Measurements from ENCODE around the gene FMR1.

Gene FMR1

GRCh38 chrX:147960722-147961121, 49.0 kb downstream of the FMR1 start:
- TF ChIP-seq CTCF (conservative IDR thresholded peaks at IDR 0.05; ENCODE audit: low read depth, low read length): no peak
- DNase-seq (ENCODE audit: low read depth): no peak
- H3K4me3 ChIP-seq (ENCODE audit: low read depth, low read length): no peak overlapping the region

GRCh38 chrX:147962476-147962875, 50.8 kb downstream of the FMR1 start:
- no peak for DNase-seq (ENCODE audit: low read depth)
- no peak for TF ChIP-seq CTCF (conservative IDR thresholded peaks at IDR 0.05; ENCODE audit: low read depth, low read length)
- H3K4me3 ChIP-seq (ENCODE audit: low read depth, low read length): no peak overlapping the region

- DNase-seq (ENCODE audit: low read depth): no peak
- H3K4me3 ChIP-seq (ENCODE audit: low read depth, low read length): no peak overlapping the region
- no peak for TF ChIP-seq CTCF (conservative IDR thresholded peaks at IDR 0.05; ENCODE audit: low read depth, low read length)
These were observed 67.2 kb downstream of the FMR1 start for GRCh38 chrX:147978931-147979330.

GRCh38 chrX:147981038-147981752, 69.5 kb downstream of the FMR1 start, which contains the start of gene FMR1NB:
Gene FMR1NB, plus strand, starts transcription at chrX:147981337. Its CDS starts 66 bp downstream, at chrX:147981403.
- DNase-seq (ENCODE audit: low read depth): no peak
- TF ChIP-seq CTCF (conservative IDR thresholded peaks at IDR 0.05; ENCODE audit: low read depth, low read length): no peak
- no peak within 1 kb of the TSS for H3K4me3 ChIP-seq (ENCODE audit: low read depth, low read length)
